Medulla oblongata (tissue), 1 donor: ENCODE measurements around the gene ZRANB2.

Experiments
- DNase-seq: peaks from one replicate; pipeline ENCODE4 v3.0.0-alpha.2; 2015; ENCODE audit errors: extremely low spot score

The ZRANB2 gene

GRCh38 chr1:71068325-71069240, 12.3 kb downstream of the ZRANB2 start:
- no peak for DNase-seq

GRCh38 chr1:71054791-71055190, 26.0 kb downstream of the ZRANB2 start:
- no peak for DNase-seq

GRCh38 chr1:71054281-71054731, 26.5 kb downstream of the ZRANB2 start:
- no peak for DNase-seq

GRCh38 chr1:71053758-71054157, 27.1 kb downstream of the ZRANB2 start:
- no peak for DNase-seq

- DNase-seq: no peak
Measured at GRCh38 chr1:71053146-71053545, 27.7 kb downstream of the ZRANB2 start.

GRCh38 chr1:71049951-71050598, 30.8 kb downstream of the ZRANB2 start:
- DNase-seq: peak; percentile 86

GRCh38 chr1:71047635-71048607, 32.9 kb downstream of the ZRANB2 start, which contains the start of gene PTGER3:
Gene PTGER3, minus strand, starts transcription at chr1:71047816. Its CDS starts 239 bp downstream, at chr1:71047577.
- DNase-seq: no peak

GRCh38 chr1:71046891-71047634, 33.8 kb downstream of the ZRANB2 start:
- no peak for DNase-seq

GRCh38 chr1:71045463-71046028, 35.3 kb downstream of the ZRANB2 start:
- no peak for DNase-seq

- no peak for DNase-seq
Measured at GRCh38 chr1:71044833-71045232, 36.0 kb downstream of the ZRANB2 start.

GRCh38 chr1:71043065-71043464, 37.8 kb downstream of the ZRANB2 start:
- DNase-seq: no peak

- no peak for DNase-seq
Measured at GRCh38 chr1:71041806-71042205, 39.0 kb downstream of the ZRANB2 start.

GRCh38 chr1:71039661-71040262, 41.1 kb downstream of the ZRANB2 start:
- DNase-seq: no peak

- no peak for DNase-seq
Measured at GRCh38 chr1:71038942-71039341, 41.9 kb downstream of the ZRANB2 start.

GRCh38 chr1:71037829-71038620, 42.8 kb downstream of the ZRANB2 start:
- DNase-seq: no peak

GRCh38 chr1:71037066-71037465, 43.8 kb downstream of the ZRANB2 start:
- DNase-seq: no peak

GRCh38 chr1:71033136-71033535, 47.7 kb downstream of the ZRANB2 start:
- DNase-seq: no peak

- DNase-seq: no peak
Measured at GRCh38 chr1:71031426-71031825, 49.4 kb downstream of the ZRANB2 start.

- DNase-seq: no peak
Measured at GRCh38 chr1:71030026-71030425, 50.8 kb downstream of the ZRANB2 start.
